Fibroblast of skin of abdomen (primary cell): Measurements from ENCODE around the gene WDR93.
A peak's percentile ranks its signal among the peaks of the same experiment; 100 is the strongest.
"Not testable (repeated sequence)": the region's sequence is repeated elsewhere in the genome, so short reads cannot be mapped to it uniquely, and the experiment has no call there.

Source experiments
- DNase-seq: peaks from one replicate; pipeline ENCODE4 v3.0.0-alpha.2; 2013

Gene WDR93

DNA sequence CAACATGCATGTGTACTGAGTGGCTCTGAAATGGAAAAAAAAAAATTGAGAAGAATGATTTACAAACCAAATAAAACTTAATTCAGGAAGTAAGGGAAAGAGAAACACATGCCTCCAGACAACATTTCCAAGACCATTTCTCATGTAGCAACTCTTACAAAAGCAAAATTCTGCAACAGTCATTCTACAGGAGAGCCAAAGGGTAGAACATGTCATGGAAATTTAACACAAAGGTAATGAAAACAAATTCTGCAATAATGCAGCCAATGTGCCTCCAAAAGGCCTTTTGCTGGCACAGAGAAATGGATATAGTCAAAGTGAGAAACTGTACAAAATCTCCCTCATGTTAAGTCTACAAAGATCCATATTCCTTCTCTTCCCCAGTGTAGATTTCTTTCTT lies 4.1 kb upstream of the WDR93 start:
- no peak for DNase-seq

- DNase-seq, result not testable (repeated sequence)
Observed at GRCh38 chr15:89689930-89690275, 708 bp upstream of the WDR93 start.

DNA sequence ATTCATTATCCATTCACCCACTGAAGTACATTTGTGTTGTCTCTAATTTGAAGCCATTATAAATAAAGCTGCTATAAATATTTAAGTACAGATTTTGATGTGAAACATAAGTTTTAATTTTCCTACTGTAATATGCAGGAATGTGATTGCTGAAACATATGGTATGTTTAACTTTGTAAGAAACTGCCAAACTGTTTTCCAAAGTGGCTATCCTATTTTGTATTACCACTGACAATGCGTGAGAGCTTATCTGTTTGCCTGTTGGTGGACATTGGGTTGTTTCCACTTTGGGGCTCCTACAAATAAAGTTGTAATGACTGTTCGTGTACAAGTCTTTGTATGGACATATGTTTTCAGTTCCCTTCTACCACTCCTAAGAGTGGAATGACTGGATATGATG lies 2.5 kb downstream of the WDR93 start:
- no peak for DNase-seq

DNA sequence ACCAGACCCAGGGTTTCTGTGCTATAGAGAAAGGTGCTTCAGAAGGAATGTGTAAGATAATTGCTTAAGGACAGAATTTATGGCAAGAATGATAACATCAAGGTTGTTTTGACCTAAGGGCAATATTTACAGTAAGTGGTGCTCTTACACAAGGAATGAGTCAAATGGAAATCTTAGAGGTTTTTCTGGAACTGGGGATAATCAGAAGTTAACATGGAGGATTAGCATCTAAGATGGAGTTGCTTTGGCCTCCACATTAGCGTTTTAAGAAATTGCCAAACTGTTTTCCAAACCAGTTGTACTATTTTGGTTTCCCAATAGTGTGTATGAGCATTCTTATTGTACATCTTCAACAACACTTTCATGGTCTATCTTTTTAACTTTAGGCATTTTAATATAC lies 3.1 kb downstream of the WDR93 start:
- no peak for DNase-seq

DNA sequence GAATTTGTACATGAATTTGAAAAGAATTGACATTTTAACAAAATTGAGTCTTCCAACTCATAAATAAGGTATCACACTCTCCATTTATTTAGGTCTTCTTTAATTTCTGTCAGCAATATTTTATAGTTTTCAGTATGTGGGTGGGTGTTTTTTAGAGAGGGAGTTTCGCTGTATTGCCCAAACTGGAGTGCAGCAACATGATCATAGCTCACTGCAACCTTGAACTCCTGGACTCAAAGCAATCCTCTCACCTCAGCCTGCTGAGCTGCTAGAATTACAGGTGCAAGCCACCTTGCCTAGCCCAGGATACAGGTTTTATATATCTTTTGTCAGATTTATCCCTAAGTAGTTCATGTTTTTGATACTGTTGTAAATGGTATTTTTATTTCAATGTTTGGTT lies 4.6 kb downstream of the WDR93 start:
- DNase-seq, result no peak

GRCh38 chr15:89704411-89704810 lies 13.8 kb downstream of the WDR93 start:
- no peak for DNase-seq

- no peak for DNase-seq
Observed at GRCh38 chr15:89707577-89707976, 17.0 kb downstream of the WDR93 start.

GRCh38 chr15:89714775-89715174 lies 24.2 kb downstream of the WDR93 start:
- no peak for DNase-seq

DNA sequence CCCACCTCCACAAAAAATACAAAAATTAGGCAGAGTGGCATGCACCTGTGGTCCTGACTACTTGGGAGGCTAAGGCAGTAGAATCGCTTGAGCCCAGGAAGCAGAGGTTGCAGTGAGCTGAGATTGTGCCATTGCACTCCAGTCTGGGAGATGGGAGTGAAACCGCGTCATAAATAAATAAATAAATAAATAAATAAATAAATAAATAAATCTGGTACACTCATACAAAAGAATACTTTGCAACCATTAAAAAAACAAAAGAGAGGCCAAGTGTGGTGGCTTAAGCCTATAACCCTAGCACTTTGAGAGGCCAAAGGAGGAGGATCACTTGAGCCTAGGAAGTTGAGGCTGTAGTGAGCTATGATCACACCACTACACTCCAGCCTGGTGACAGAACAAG lies 32.4 kb downstream of the WDR93 start:
- no peak for DNase-seq

DNA sequence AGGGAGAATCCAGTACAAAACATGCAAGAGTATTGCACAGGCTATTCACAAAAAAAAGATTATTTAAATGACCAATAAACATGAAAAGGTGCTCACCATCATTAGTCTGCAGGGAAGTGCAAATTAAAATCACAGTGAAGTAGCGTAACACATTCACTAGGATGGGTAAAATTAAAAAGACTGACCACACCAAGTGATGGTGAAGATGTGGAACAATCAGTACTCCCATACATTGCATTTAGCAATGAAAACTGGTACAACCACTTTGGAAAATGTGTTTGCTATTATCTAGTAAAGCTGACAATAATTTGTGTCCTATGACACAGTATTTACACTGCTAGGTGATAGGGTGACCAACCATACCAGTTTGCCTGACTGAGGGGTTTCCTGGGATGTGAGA lies 34.0 kb downstream of the WDR93 start:
- DNase-seq, result no peak

DNA sequence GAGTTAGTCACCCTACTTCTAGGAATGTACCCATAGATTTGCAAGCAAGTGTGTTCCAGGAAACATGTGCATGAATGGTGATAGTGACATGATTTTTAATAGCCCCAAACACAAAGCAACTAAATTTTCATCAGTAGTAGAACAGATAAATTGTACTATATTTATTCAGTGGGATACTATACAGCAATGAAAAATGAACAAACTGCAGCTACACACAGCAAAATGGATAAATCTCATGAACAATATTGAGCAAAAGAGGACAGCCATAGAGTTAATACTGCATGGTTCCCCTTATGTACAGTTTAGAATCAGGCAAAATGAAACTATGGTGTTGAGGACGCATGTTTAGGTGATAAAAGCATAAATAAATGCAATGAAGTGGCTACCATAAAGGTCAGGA lies 34.5 kb downstream of the WDR93 start:
- no peak for DNase-seq

DNA sequence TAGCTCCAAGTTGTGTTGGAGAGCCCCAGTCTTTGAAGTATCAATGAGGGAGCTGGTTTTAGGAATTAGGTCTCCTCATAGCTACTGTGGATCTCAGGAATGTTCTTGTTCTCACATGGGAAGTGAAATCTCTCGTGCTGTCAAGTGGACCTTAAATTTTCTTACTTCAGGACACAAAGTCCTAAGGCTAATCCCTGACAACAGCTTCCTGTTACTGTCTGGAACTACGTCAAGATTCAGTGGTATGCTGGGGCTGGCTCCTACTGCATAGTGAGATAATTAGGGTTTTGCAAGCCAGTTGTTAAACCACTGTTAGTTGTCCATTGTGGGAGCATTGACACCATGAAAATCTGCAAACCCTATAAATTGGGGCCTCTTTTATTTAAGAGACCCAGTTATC lies 37.6 kb downstream of the WDR93 start:
- no peak for DNase-seq

GRCh38 chr15:89731275-89731674 lies 40.7 kb downstream of the WDR93 start:
- DNase-seq, result no peak

DNA sequence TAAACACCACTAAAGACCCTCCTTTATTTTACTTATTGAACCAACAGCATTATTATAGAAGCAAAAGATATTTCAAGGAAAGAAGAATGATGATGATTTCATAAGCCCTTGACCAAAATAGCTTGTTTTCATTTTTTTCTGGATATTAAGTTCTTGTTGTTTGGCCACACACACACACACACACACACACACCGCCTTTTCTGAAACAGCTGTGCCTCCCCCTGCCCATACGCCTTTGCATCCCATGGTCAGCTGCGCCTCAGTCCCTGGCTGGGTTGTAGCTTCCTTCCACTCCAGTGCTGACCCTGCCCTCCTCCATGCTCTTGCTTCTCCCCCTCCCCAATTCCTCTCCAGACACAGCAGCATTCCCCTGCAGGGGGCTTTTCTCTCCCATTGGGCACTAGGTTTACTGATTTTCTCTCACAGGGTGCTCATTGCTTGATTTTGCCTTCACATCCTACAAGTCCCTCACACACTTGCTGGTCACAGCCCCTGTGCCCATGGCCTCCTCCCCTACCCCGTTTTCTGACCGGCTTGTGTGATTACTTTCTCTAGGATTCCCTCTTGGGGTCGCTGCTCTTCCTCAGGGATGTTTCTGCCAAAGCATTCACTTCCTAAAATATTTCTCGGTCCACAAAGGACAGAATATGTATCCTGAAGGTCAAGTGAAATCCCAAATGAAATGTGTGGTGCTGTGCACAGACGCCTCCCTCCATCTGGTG lies 42.0 kb downstream of the WDR93 start:
- no peak for DNase-seq

DNA sequence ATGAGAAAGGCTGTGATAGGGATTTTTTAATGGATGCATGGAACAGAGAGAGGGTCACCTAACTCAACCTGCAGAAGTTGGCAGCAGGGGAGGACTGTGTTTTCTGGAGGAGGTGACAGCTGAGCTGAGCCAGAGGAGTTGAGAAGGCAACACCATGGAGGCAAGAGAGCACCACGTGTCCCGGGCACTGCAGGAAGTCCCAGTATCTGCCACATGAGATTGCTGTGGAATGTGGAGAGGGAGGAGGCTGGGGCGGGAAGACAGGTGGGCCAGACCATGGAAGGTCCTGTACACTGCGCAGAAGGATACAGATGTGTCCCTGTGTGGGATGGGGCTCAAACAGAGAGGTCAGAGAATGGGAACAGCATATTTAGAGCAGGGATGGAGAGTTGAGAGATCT lies 45.2 kb downstream of the WDR93 start:
- DNase-seq, result no peak

DNA sequence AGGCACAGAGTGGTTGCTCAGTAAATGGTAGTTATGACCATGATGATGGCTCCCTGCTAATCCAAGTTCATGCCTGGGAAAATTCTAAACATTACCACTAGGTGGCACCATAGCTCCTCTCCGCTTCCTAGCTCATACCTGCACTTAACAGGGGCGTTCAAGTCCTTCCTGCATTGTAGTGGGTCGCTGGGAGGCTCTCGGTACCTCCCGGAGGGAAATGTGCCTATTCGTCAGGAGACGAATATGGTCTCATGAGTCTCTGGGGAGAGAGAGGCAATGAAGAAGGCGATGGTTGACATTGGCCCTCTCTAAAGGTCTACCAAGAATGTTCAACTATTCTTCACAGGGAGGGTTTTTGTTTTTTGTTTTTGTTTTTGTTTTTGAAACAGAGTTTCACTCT lies 49.5 kb downstream of the WDR93 start:
- DNase-seq, result peak; percentile 66

- no peak for DNase-seq
Observed at GRCh38 chr15:89743011-89743410, 52.4 kb downstream of the WDR93 start.

DNA sequence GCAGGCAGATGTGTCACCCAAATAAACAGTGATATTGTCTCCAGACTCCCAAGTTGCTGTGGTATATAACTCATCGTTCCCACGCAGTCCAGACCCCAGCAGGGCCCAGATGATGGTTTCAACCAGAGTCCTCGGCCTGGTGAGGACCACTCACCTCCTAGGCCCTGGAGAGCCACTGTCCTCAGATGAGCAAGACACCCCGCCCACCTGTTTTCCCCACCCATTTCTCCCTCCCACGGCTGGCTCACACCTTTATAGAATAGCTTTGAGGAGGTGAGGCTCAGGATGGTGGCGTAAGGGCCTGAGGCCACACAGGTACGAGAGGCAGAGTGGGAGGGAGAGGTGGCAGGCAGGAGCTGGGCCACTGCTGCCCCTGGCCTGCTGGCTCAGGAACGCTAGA lies 53.0 kb downstream of the WDR93 start:
- no peak for DNase-seq

- no peak for DNase-seq
Observed at GRCh38 chr15:89745131-89745530, 54.5 kb downstream of the WDR93 start.

DNA sequence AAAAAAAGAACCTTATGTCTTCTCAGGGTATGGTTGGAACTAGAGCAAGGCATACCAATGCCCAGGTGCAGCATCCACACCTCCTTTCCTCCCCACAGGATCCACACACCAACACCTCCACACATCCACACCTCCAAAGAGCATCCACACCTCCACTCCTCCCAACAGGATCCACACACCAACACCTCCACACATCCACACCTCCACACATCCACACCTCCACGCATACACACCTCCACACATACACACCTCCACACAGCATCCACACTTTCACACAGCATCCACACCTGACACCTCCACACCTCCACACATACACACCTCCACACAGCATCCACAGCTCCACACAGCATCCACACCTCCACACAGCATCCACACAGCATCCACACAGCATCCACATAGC lies 55.2 kb downstream of the WDR93 start:
- DNase-seq, result no peak

DNA sequence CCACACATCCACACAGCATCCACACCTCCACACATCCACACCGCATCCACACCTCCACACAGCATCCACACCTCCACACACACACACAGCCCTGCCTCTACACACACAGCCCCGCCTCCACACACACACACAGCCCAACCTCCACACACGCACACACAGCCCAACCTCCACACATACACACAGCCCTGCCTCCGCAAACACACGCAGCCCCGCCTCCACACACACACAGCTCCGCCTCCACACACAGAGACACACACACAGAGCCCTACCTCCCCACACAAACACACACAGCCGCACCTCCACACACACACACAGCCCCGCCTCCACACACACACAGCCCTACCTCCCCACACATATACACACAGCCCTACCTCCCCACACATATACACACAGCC lies 55.8 kb downstream of the WDR93 start:
- no peak for DNase-seq

DNA sequence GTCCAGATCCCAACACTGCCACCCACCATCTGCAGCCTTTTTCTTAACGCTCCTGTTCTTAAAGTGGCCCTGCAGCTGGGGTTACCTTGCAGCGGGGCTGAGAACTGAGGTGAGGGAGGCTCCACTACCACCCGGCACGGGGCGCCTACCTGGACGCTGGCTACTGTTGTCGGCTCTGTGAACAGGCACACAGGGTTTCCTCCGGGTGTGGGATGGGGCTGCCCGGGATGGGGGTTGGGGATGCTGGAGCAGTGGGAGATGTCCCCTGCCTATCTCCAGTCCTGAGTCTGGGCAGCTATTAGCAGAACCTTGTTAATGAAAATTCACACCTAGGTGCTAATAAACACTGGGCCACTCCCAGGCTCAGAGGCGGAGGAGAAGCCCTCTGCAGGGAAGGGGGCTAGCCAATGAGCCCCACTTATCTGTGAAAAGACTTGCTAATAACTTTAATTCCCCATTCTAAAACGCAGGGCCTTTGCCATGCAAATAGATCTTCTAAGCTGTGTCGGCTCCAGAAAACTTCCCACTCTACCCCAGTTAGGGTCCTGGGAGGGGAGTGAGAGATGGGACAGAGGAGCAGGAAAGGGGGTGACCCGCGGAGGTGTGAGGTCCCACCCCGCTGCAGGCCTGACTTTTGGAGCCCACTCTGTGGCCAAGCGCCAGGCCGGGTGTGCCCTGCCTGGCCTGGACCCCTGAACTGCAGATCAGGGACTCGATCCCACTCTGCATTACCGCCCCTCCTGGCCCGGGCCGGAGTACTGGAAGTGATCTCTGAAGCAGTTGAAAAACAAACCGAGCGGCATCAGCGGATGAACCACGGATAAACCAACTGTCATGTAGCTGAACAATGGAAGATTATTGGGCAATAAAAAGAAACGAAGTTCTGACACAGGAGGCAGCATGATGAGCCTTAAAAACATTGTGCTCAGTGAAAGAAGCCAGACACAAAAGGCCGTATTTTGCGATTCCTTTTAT lies 57.4 kb downstream of the WDR93 start:
- no peak for DNase-seq

- DNase-seq, result no peak
Observed at GRCh38 chr15:89749054-89749453, 58.4 kb downstream of the WDR93 start.

- DNase-seq, result no peak
Observed at GRCh38 chr15:89749526-89749925, 58.9 kb downstream of the WDR93 start.
